Measurements from ENCODE around the gene ZNF80.

DNA sequence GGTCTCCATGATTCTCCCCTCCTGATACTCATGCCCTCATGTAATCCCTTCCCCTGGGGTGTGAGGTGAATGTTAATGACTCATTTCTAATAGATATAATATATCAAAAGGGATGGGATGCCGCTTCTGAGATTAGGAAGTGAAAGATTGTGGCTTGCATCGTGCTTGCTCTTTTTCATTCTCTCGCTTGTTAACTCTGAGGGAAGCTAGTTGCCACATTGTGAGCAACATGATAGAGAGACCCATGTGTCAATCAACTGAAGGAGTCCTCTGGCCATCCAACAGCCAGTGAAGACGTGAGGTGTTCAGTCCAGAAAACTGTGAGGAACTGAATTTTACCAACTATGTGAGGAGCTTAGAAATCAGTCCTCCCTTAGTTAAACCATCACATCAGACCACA is 29.6 kb downstream of the ZNF80 start:
- TF ChIP-seq, protein P1, sequence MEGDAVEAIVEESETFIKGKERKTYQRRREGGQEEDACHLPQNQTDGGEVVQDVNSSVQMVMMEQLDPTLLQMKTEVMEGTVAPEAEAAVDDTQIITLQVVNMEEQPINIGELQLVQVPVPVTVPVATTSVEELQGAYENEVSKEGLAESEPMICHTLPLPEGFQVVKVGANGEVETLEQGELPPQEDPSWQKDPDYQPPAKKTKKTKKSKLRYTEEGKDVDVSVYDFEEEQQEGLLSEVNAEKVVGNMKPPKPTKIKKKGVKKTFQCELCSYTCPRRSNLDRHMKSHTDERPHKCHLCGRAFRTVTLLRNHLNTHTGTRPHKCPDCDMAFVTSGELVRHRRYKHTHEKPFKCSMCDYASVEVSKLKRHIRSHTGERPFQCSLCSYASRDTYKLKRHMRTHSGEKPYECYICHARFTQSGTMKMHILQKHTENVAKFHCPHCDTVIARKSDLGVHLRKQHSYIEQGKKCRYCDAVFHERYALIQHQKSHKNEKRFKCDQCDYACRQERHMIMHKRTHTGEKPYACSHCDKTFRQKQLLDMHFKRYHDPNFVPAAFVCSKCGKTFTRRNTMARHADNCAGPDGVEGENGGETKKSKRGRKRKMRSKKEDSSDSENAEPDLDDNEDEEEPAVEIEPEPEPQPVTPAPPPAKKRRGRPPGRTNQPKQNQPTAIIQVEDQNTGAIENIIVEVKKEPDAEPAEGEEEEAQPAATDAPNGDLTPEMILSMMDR (IDR thresholded peaks at IDR 0.05): no peak
- TF ChIP-seq POLR2A (IDR thresholded peaks at IDR 0.05): no peak

Measured in lower leg skin (tissue), 3 donors.